Measurements from ENCODE around the gene OSM. TPM values are rescaled to one million over a fixed set of nuclear protein-coding genes. Genes with fewer than 3 reads are reported as not detected.

OSM gene
- total RNA-seq, 4 donors from 2014 or later = not detected

DNA sequence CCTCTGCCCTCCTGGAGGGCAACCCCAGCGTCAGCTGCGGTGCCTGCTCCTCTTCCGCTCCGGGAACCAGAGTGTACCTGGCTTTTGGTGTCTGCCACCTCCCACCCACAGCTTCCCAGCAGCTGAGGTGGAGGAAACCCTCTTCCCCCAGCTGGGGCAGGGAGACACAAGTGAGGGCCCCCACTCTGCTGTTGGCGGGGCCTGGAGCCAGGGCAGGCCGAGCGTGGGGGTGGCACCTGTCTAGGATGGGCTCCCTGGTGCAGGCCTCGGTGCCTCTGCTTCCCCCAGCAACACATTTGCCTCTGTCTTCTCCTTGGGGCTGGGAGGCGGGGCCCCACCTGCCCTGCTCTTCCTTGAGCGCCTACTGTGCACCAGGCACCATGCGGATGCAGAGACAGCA lies 6.4 kb downstream of the OSM start:
- Histone ChIP-seq H3K9me3 (no peaks in the 10 kb centered on the region), H3K4me1 (peaks cover 0 to 17% (median 6%) of the 10 kb centered on the region in 4 donors), H3K27me3 (no peaks in the 10 kb centered on the region), H3K27ac (no peak overlapping the region), H3K36me3 (no peaks in the 10 kb centered on the region), H3K4me3 (no peak overlapping the region)
- TF ChIP-seq POLR2A (IDR thresholded peaks at IDR 0.05) = no peak
- TF ChIP-seq, protein P1, sequence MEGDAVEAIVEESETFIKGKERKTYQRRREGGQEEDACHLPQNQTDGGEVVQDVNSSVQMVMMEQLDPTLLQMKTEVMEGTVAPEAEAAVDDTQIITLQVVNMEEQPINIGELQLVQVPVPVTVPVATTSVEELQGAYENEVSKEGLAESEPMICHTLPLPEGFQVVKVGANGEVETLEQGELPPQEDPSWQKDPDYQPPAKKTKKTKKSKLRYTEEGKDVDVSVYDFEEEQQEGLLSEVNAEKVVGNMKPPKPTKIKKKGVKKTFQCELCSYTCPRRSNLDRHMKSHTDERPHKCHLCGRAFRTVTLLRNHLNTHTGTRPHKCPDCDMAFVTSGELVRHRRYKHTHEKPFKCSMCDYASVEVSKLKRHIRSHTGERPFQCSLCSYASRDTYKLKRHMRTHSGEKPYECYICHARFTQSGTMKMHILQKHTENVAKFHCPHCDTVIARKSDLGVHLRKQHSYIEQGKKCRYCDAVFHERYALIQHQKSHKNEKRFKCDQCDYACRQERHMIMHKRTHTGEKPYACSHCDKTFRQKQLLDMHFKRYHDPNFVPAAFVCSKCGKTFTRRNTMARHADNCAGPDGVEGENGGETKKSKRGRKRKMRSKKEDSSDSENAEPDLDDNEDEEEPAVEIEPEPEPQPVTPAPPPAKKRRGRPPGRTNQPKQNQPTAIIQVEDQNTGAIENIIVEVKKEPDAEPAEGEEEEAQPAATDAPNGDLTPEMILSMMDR (IDR thresholded peaks at IDR 0.05) = no peak
- no peak for DNase-seq

DNA sequence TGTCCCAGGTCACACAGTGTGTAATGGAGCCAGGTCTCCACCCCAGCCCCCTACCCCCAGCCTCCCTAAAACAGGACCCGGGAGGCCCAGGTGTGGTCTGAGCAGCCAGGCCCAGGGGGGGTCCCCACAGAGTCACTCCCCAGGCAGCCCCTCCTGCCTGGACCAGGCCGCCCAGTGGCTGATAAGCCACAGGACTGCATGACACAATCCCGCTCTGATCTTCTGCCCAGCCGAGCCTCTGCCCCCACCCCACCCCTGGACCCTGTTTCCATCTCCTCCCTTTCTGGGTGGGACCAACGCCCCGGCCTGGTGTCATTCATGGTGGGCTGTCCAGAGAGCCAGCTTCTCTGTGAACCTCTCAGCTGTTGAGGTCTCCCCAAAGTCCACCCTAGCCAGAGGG lies 12.3 kb downstream of the OSM start:
- Histone ChIP-seq H3K9me3 (no peaks in the 10 kb centered on the region), H3K27ac (peak overlapping the region in 3 of 4 donors; percentile 51 to 85 (median 76)), H3K36me3 (no peaks in the 10 kb centered on the region), H3K4me1 (peaks cover 4 to 54% (median 4%) of the 10 kb centered on the region in 4 donors), H3K27me3 (no peaks in the 10 kb centered on the region), H3K4me3 (no peak overlapping the region)
- no peak for DNase-seq
- TF ChIP-seq, protein P1 (IDR thresholded peaks at IDR 0.05) = no peak
- TF ChIP-seq POLR2A (IDR thresholded peaks at IDR 0.05) = no peak

- no peaks in the 10 kb centered on the region for H3K36me3 ChIP-seq
Observed at GRCh38 chr22:30253205-30253852, 13.3 kb downstream of the OSM start.

GRCh38 chr22:30252411-30253204 lies 14.0 kb downstream of the OSM start:
- H3K27ac ChIP-seq = peak overlapping the region; percentile 38 to 85 (median 64)
- H3K36me3 ChIP-seq = no peaks in the 10 kb centered on the region
- H3K9me3 ChIP-seq = no peaks in the 10 kb centered on the region
- H3K4me1 ChIP-seq = peaks cover 4 to 62% (median 5%) of the 10 kb centered on the region in 4 donors
- DNase-seq = peak in 1 of 3 donors; percentile 75
- no peaks in the 10 kb centered on the region for H3K27me3 ChIP-seq
- no peak overlapping the region for H3K4me3 ChIP-seq
- no peak for TF ChIP-seq POLR2A (IDR thresholded peaks at IDR 0.05)
- TF ChIP-seq, protein P1 (IDR thresholded peaks at IDR 0.05) = no peak

More at GRCh38 chr22:30253205-30253852, 13.3 kb downstream of the OSM start:
- TF ChIP-seq, protein P1 (IDR thresholded peaks at IDR 0.05) = no peak
- TF ChIP-seq POLR2A (IDR thresholded peaks at IDR 0.05) = no peak
- no peak overlapping the region for H3K4me3 ChIP-seq
- H3K27me3 ChIP-seq = no peaks in the 10 kb centered on the region
- no peaks in the 10 kb centered on the region for H3K9me3 ChIP-seq
- peaks cover 4 to 59% (median 4%) of the 10 kb centered on the region in 4 donors for H3K4me1 ChIP-seq
- peak overlapping the region; percentile 38 to 85 (median 64) for H3K27ac ChIP-seq
- DNase-seq = peak in 2 of 3 donors; percentile 76 to 79

DNA sequence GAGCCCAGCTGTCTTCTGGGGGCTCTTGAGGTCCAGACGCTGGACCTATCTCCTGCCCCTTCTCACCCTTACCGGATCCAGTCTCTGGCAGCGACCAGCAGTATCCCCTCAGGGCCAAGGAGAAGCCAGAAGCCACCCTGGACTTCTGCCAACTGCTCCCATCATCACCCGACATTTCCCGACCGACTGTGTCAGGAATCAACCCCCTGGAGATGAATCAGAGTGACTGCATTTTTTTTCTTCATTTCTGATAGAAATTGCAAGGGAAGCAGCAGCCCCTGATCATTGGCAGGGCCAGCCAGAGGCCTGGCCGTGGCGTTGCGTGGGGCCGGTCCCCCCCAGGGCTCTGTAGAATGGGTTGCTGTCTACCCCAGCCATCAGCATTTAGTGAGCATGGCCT lies 14.9 kb downstream of the OSM start:
- H3K4me3 ChIP-seq = no peak overlapping the region
- H3K27me3 ChIP-seq = no peaks in the 10 kb centered on the region
- no peak for DNase-seq
- H3K9me3 ChIP-seq = no peaks in the 10 kb centered on the region
- TF ChIP-seq, protein P1 (IDR thresholded peaks at IDR 0.05) = no peak
- no peak for TF ChIP-seq POLR2A (IDR thresholded peaks at IDR 0.05)
- H3K36me3 ChIP-seq = no peaks in the 10 kb centered on the region
- H3K27ac ChIP-seq = peak overlapping the region in 2 of 4 donors; percentile 76 to 85
- H3K4me1 ChIP-seq = peaks cover 6 to 68% (median 8%) of the 10 kb centered on the region in 4 donors
